B cell (primary cell): ENCODE measurements around the gene FHIT.

Source experiments
- CTCF ChIP-seq: fragments of 200-600 bp; IDR thresholded peaks from one replicate; pipeline ENCODE4 v1.8.0; 2022; ENCODE audit warnings: antibody characterized with exemption, mild to moderate bottlenecking
- EZH2 ChIP-seq: IDR thresholded peaks from 2 replicates; pipeline ENCODE4 v1.6.1; 2012; ENCODE audit warnings: borderline replicate concordance, low read depth, mild to moderate bottlenecking, moderate library complexity, low read length; ENCODE audit not compliant: insufficient read depth, poor library complexity, severe bottlenecking

- no peak for TF ChIP-seq CTCF
- TF ChIP-seq EZH2 = no peak
These were observed 409.9 kb downstream of the FHIT start for GRCh38 chr3:60841355-60841754.
